H1 (cell line): ENCODE measurements around the gene PAX8. TPM values are rescaled to one million over a fixed set of nuclear protein-coding genes. Genes with fewer than 3 reads are reported as not detected.

Source experiments
- CTCF ChIA-PET: fragments of 300-600 bp; sonication (Branson Sonifier 250); formaldehyde crosslinking; loops from one replicate; lab custom pipeline; 2021; ENCODE audit not compliant: partially characterized antibody; lab: Charles Lee
- POLR2A ChIA-PET: fragments of 300-600 bp; sonication (Branson Sonifier 250); formaldehyde crosslinking; loops from one replicate; lab custom pipeline; 2021; ENCODE audit warnings: inconsistent platforms; ENCODE audit not compliant: partially characterized antibody; lab: Charles Lee
- DNase-seq, 2 experiments: peaks; one replicate each; pipeline versions ENCODE4 v3.0.0 to v3.0.0-alpha.2; 2010 to 2022; ENCODE audit warnings: low spot score in 2 of 2, low read depth in 1 of 2, mixed read lengths in 1 of 2
- FAIRE-seq: peaks from 2 replicates; lab custom pipeline; 2011; peaks lifted over from hg19 to GRCh38; lab: Jason Lieb, UNC
- H2AFZ ChIP-seq: 2 replicates; pipeline ENCODE4 v1.8.1; 2012; ENCODE audit warnings: low read length, inconsistent platforms
- H2AK5ac ChIP-seq: 2 replicates; pipeline ENCODE4 v1.6.1; 2013; ENCODE audit warnings: low read depth, low read length
- H2BK120ac ChIP-seq: replicated peaks from 2 replicates; pipeline ENCODE3; 2013; ENCODE audit warnings: low read depth, low read length, inconsistent platforms
- H2BK12ac ChIP-seq: 2 replicates; pipeline ENCODE4 v1.6.1; 2013; ENCODE audit warnings: low read depth, low read length
- H2BK15ac ChIP-seq: 2 replicates; pipeline ENCODE4 v1.6.1; 2013; ENCODE audit warnings: low read length
- H2BK20ac ChIP-seq: 2 replicates; pipeline ENCODE4 v1.6.1; 2013; ENCODE audit warnings: low read length
- H2BK5ac ChIP-seq: 2 replicates; pipeline ENCODE4 v1.6.1; 2013; ENCODE audit warnings: low read depth, low read length
- H3K14ac ChIP-seq: 2 replicates; pipeline ENCODE4 v1.6.1; 2013; ENCODE audit warnings: inconsistent platforms; ENCODE audit not compliant: insufficient read length
- H3K18ac ChIP-seq: 2 replicates; pipeline ENCODE4 v1.6.1; 2013; ENCODE audit warnings: low read length; ENCODE audit errors: extremely low read depth
- H3K23ac ChIP-seq: 2 replicates; pipeline ENCODE4 v1.6.1; 2013; ENCODE audit warnings: inconsistent platforms; ENCODE audit not compliant: insufficient read length
- H3K23me2 ChIP-seq: 2 replicates; pipeline ENCODE4 v1.6.1; 2013; ENCODE audit warnings: low read depth, low read length
- H3K27ac ChIP-seq: 2 replicates; pipeline ENCODE4 v1.6.1; 2011; ENCODE audit warnings: low read depth, low read length, inconsistent platforms
- H3K27me3 ChIP-seq, 4 experiments: replicated peaks in 1 of 4; 1 replicate in 1 of 4; 2 replicates in 3 of 4; pipeline versions ENCODE4 v1.6.1 to v1.8.1; 2011 to 2013; ENCODE audit warnings: low read length in 3 of 4, mild to moderate bottlenecking in 3 of 4, inconsistent platforms in 2 of 4, mixed read lengths in 2 of 4, moderate library complexity in 1 of 4; ENCODE audit not compliant: control insufficient read depth in 3 of 4, insufficient read depth in 3 of 4; ENCODE audit errors: extremely low read depth in 1 of 4
- H3K36me3 ChIP-seq, 4 experiments: 2 replicates each; pipeline versions ENCODE4 v1.6.1 to v1.8.1; 2011 to 2013; ENCODE audit warnings: mild to moderate bottlenecking in 4 of 4, low read length in 3 of 4, moderate library complexity in 2 of 4, control low read depth in 1 of 4, inconsistent platforms in 1 of 4; ENCODE audit not compliant: insufficient read depth in 4 of 4, control insufficient read depth in 2 of 4
- H3K4ac ChIP-seq: replicated peaks from 2 replicates; pipeline ENCODE3; 2013; ENCODE audit warnings: low read length, low read depth, mixed read lengths, inconsistent platforms; ENCODE audit not compliant: insufficient read length
- H3K4me1 ChIP-seq, 4 experiments: replicated peaks in 1 of 4; 1 replicate in 1 of 4; 2 replicates in 3 of 4; pipeline versions ENCODE4 v1.6.1 to v1.8.1; 2011 to 2013; ENCODE audit warnings: low read length in 3 of 4, inconsistent platforms in 2 of 4, mixed read lengths in 1 of 4; ENCODE audit not compliant: insufficient read depth in 4 of 4, control insufficient read depth in 3 of 4
- H3K4me2 ChIP-seq, 2 experiments: 2 replicates each; pipeline versions ENCODE4 v1.6.1 to v1.8.1; 2011 to 2013; ENCODE audit warnings: low read depth in 2 of 2, low read length in 2 of 2, control low read depth in 1 of 2, inconsistent platforms in 1 of 2, mild to moderate bottlenecking in 1 of 2; ENCODE audit not compliant: insufficient read depth in 1 of 2
- H3K4me3 ChIP-seq, 4 experiments: fragments of 200-600, 300-600 bp in 1 of 4; sonication (generic), shearing (Covaris generic), sonication (Bioruptor Twin) in 1 of 4; 2 replicates each; pipeline versions ENCODE4 v1.5.1 to v1.8.1; 2011 to 2016; ENCODE audit warnings: low read length in 4 of 4, low read depth in 3 of 4, control low read depth in 2 of 4, inconsistent platforms in 2 of 4, mild to moderate bottlenecking in 2 of 4, mixed read lengths in 1 of 4, moderate library complexity in 1 of 4; ENCODE audit not compliant: insufficient read depth in 2 of 4; ENCODE audit errors: extremely low read depth in 1 of 4
- H3K56ac ChIP-seq: replicated peaks from 2 replicates; pipeline ENCODE3; 2013; ENCODE audit warnings: low read depth, mild to moderate bottlenecking, mixed read lengths, low read length, inconsistent platforms; ENCODE audit not compliant: insufficient read length
- H3K79me1 ChIP-seq: 2 replicates; pipeline ENCODE4 v1.6.1; 2013; ENCODE audit warnings: low read depth, low read length, control low read depth
- H3K79me2 ChIP-seq, 2 experiments: 2 replicates each; pipeline versions ENCODE4 v1.6.1 to v1.8.1; 2012 to 2013; ENCODE audit warnings: low read length in 2 of 2, mild to moderate bottlenecking in 2 of 2, inconsistent platforms in 1 of 2; ENCODE audit not compliant: insufficient read depth in 2 of 2, control insufficient read depth in 1 of 2
- H3K9ac ChIP-seq, 4 experiments: replicated peaks in 1 of 4; 1 replicate in 1 of 4; 2 replicates in 3 of 4; pipeline versions ENCODE4 v1.6.1 to v1.8.1; 2011 to 2013; ENCODE audit warnings: low read depth in 3 of 4, low read length in 3 of 4, control low read depth in 2 of 4, mild to moderate bottlenecking in 2 of 4, moderate library complexity in 2 of 4, inconsistent platforms in 1 of 4; ENCODE audit errors: extremely low read depth in 1 of 4
- H3K9me3 ChIP-seq, 2 experiments: 2 replicates each; pipeline versions ENCODE4 v1.6.1 to v1.8.1; 2012 to 2013; ENCODE audit warnings: mild to moderate bottlenecking in 2 of 2, moderate library complexity in 2 of 2, control low read depth in 1 of 2, inconsistent platforms in 1 of 2, low read depth in 1 of 2, low read length in 1 of 2, mixed read lengths in 1 of 2; ENCODE audit not compliant: insufficient read depth in 2 of 2
- H4K20me1 ChIP-seq, 2 experiments: replicated peaks in 1 of 2; 2 replicates each; pipeline versions ENCODE3 to v1.8.1; 2011 to 2013; ENCODE audit warnings: inconsistent platforms in 2 of 2, low read length in 2 of 2, mild to moderate bottlenecking in 1 of 2; ENCODE audit not compliant: insufficient read depth in 2 of 2, control insufficient read depth in 1 of 2
- H4K5ac ChIP-seq: 2 replicates; pipeline ENCODE4 v1.6.1; 2013; ENCODE audit warnings: low read length, low read depth, mixed read lengths, inconsistent platforms; ENCODE audit not compliant: insufficient read length
- H4K8ac ChIP-seq: 2 replicates; pipeline ENCODE4 v1.8.0; 2013; ENCODE audit warnings: mild to moderate bottlenecking, moderate library complexity, low read length, inconsistent platforms; ENCODE audit not compliant: insufficient read depth; ENCODE audit errors: extremely low read depth
- H4K91ac ChIP-seq: replicated peaks from 2 replicates; pipeline ENCODE3; 2013; ENCODE audit warnings: low read length, mixed read lengths, inconsistent platforms; ENCODE audit not compliant: insufficient read length
- CHD2 ChIP-seq: IDR thresholded peaks from 2 replicates; pipeline ENCODE4 v1.6.1; 2012; ENCODE audit warnings: low read length, improper control_type of control experiment
- CTBP2 ChIP-seq: IDR thresholded peaks from 2 replicates; pipeline ENCODE4 v1.7.0; 2011; ENCODE audit warnings: borderline replicate concordance, mild to moderate bottlenecking, moderate library complexity, mixed read lengths, low read length; ENCODE audit not compliant: insufficient read depth, insufficient read length
- GABPA ChIP-seq: IDR thresholded peaks from 2 replicates; pipeline ENCODE4 v1.6.1; 2011; ENCODE audit warnings: mild to moderate bottlenecking, low read length, moderate library complexity, borderline replicate concordance; ENCODE audit not compliant: insufficient read depth
- KDM4A ChIP-seq: IDR thresholded peaks from one replicate; pipeline ENCODE4 v1.7.1; 2012; ENCODE audit warnings: low read depth, mild to moderate bottlenecking, moderate library complexity, low read length, inconsistent platforms; ENCODE audit not compliant: severe bottlenecking
- PHF8 ChIP-seq: fragments of 200-600 bp; sonication (generic); conservative IDR thresholded peaks from 2 replicates; pipeline ENCODE4 v1.7.1; 2012; ENCODE audit warnings: low read depth, mild to moderate bottlenecking, inconsistent platforms, low read length, moderate library complexity
- SAP30 ChIP-seq: fragments of 300-600 bp; sonication (generic); IDR thresholded peaks from 2 replicates; pipeline ENCODE4 v1.7.1; 2012; ENCODE audit warnings: low read length, moderate library complexity, mild to moderate bottlenecking, inconsistent platforms; ENCODE audit not compliant: insufficient read depth, insufficient replicate concordance
- TEAD4 ChIP-seq: IDR thresholded peaks from 2 replicates; pipeline ENCODE4 v1.6.1; 2012; ENCODE audit warnings: low read depth, low read length, inconsistent platforms, mixed read lengths
- USF2 ChIP-seq: IDR thresholded peaks from 2 replicates; pipeline ENCODE4 v1.6.1; 2011; ENCODE audit warnings: low read length, improper control_type of control experiment
- WGBS, 2 experiments: shearing (Covaris generic) in 1 of 2; methylation state at CpG; one replicate each; pipeline versions ENCODE4 v1.1.6 to v1.1.7; 2013 to 2015; ENCODE audit warnings: low lambda C conversion rate in 2 of 2, mixed read lengths in 2 of 2, inconsistent platforms in 1 of 2, low coverage in 1 of 2, missing lambda C conversion rate in 1 of 2; ENCODE audit not compliant: insufficient replicate concordance in 2 of 2, insufficient coverage in 1 of 2, insufficient read length in 1 of 2; ENCODE audit errors: extremely low coverage in 1 of 2, missing lambda C conversion rate in 1 of 2; 5-methylcytosine and 5-hydroxymethylcytosine counted together
- polyA plus RNA-seq, 7 experiments: library from polyadenylated mRNA; depleted of rRNA in 3 of 7; stranded (reverse) in 5 of 7; unstranded in 2 of 7; fragments of >200 nt in 5 of 7; fragments of 200-250 nt in 2 of 7; gene quantifications; 1 replicate in 5 of 7; 2 replicates in 1 of 7; 4 replicates in 1 of 7; pipeline versions ENCODE4 v1.2.1 to v1.2.3, GENCODE V29; 2011 to 2013; ENCODE audit warnings: missing spikeins in 2 of 7, mixed read lengths in 2 of 7
- total RNA-seq: library from RNA; stranded (reverse); fragmentation: NEBNext Ultra II Directional; extraction: Animal tissue kit (Norgen Biotek cat#: 25700); gene quantifications from 2 replicates; pipeline ENCODE4 v1.2.1, GENCODE V29; 2021

Gene PAX8
- total and polyA plus RNA-seq, 2 of the 8 experiments (the other 6 are each of a cell fraction or from before 2014, with no cell fraction given), result 0.02 TPM; not detected in 1

- H4K8ac ChIP-seq, result no peak overlapping the region
- H3K4ac ChIP-seq, result no peak overlapping the region
- no peak overlapping the region for H3K4me3 ChIP-seq
- no peaks in the 10 kb centered on the region for H3K79me1 ChIP-seq
- H3K79me2 ChIP-seq, result no peaks in the 10 kb centered on the region
- no peaks in the 10 kb centered on the region for H3K23me2 ChIP-seq
- H3K23ac ChIP-seq, result no peak overlapping the region
- H3K27me3 ChIP-seq, result peaks cover 5 to 32% (median 28%) of the 10 kb centered on the region in 4 experiments
- no peak overlapping the region for H3K18ac ChIP-seq
- H3K4me2 ChIP-seq, result no peak overlapping the region
- H3K27ac ChIP-seq, result no peak overlapping the region
- no peak overlapping the region for H3K9ac ChIP-seq
- no peak overlapping the region for H4K5ac ChIP-seq
- FAIRE-seq (no peak), DNase-seq (no peak)
- CTCF ChIA-PET, result interaction anchor here (0.7 to 2.4 kb wide), 9 partner anchors 10 to 186 kb away, joined by 3 to 8 read pairs (median 4); no protein-coding TSS in a partner anchor
- no peak overlapping the region for H2BK120ac ChIP-seq
- H2BK5ac ChIP-seq, result no peak overlapping the region
- H2BK15ac ChIP-seq, result no peak overlapping the region
- H2AK5ac ChIP-seq, result no peak overlapping the region
- H3K4me1 ChIP-seq, result no peaks in the 10 kb centered on the region
- H3K56ac ChIP-seq, result no peak overlapping the region
- H3K36me3 ChIP-seq, result no peaks in the 10 kb centered on the region
- no peak overlapping the region for H2BK20ac ChIP-seq
- H3K9me3 ChIP-seq, result no peaks in the 10 kb centered on the region
- H4K20me1 ChIP-seq, result peaks cover 0 to 2% of the 10 kb centered on the region in 2 experiments
- no peak overlapping the region for H2AFZ ChIP-seq
- WGBS, 2 experiments, result 77% methylated on average over 7 of the region's 7 CpGs; no CpG with 5 or more reads in 1 of the 2 experiments
- POLR2A ChIA-PET, result no interaction called here
- no peak overlapping the region for H3K14ac ChIP-seq
- H2BK12ac ChIP-seq, result no peak overlapping the region
- no peak overlapping the region for H4K91ac ChIP-seq
- TF ChIP-seq CTBP2 (no peak), USF2 (no peak), CHD2 (no peak), GABPA (no peak), KDM4A (no peak), TEAD4 (no peak), PHF8 (no peak), SAP30 (no peak)
These were observed 12.3 kb downstream of the PAX8 start for GRCh38 chr2:113266431-113266830.
